ENCODE data around the gene MAEL. TPM values are rescaled to one million over a fixed set of nuclear protein-coding genes. Genes with fewer than 3 reads are reported as not detected.

MAEL gene
- not detected in 2 replicates for total RNA-seq (ENCODE audit: low replicate concordance)

DNA sequence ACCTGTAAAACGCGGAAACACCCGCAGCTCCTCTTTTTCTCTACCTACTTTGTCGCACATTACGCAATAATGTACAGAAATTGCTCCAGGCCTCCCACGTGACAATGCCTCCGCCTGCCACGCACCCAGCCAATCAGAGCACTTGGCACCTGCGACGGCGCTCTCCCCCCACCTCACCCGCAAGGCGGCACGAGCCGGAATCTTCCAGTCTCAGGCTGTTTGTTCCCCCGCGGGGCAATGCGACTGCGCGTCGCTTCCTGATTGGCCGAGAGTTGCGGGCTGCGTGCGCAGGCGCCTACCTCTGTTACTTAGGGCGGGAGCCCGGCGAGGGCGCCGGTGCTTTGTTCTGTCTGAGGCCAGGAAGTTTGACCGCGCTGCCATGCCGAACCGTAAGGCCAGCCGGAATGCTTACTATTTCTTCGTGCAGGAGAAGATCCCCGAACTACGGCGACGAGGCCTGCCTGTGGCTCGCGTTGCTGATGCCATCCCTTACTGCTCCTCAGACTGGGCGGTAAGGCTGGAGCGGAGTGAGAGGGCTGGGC lies at the start of gene MAEL:
Gene MAEL (plus strand): TSS at position 307 of the 542 bp plus-strand sequence. CDS start 73 bp downstream, at position 380.
- no peak within 1 kb of the TSS for H3K4me3 ChIP-seq (ENCODE audit: low read depth, low read length)
- TF ChIP-seq, protein P1, sequence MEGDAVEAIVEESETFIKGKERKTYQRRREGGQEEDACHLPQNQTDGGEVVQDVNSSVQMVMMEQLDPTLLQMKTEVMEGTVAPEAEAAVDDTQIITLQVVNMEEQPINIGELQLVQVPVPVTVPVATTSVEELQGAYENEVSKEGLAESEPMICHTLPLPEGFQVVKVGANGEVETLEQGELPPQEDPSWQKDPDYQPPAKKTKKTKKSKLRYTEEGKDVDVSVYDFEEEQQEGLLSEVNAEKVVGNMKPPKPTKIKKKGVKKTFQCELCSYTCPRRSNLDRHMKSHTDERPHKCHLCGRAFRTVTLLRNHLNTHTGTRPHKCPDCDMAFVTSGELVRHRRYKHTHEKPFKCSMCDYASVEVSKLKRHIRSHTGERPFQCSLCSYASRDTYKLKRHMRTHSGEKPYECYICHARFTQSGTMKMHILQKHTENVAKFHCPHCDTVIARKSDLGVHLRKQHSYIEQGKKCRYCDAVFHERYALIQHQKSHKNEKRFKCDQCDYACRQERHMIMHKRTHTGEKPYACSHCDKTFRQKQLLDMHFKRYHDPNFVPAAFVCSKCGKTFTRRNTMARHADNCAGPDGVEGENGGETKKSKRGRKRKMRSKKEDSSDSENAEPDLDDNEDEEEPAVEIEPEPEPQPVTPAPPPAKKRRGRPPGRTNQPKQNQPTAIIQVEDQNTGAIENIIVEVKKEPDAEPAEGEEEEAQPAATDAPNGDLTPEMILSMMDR (IDR thresholded peaks at IDR 0.05; ENCODE audit: insufficient read depth, low read length), result no peak
- DNase-seq (ENCODE audit: low read depth), result no peak

DNA sequence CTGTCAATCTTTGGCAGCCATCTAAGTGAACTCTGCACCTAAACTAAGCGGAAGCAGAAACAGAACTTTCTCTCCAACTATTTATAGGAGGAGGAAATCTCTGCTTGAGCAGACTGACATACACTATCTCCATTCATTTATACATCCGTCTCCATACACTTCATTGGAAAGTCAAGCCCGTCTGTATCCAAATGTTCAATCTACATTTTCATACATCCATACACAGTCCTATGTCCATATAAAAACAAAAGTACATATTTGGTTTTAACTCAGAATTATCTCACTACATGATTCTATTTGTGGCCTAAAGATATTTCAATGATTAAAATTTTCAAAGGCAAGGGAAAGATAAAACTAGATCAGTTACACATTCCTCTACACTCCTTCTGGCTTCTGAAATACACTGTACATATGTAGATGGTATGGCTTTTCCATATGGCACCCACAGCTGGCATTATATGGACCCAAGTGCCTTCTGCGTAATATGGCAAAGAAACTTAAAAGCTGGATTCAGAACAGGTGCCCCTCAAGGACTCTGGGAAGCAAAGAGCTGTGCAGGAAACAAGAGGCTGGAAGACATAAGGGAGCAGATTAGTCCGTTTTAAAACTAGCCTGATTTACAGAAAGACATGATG lies 49.2 kb upstream of the MAEL start:
- DNase-seq (ENCODE audit: low read depth), result no peak
- no peak overlapping the region for H3K4me3 ChIP-seq (ENCODE audit: low read depth, low read length)
- TF ChIP-seq, protein P1 (IDR thresholded peaks at IDR 0.05; ENCODE audit: insufficient read depth, low read length), result no peak

DNA sequence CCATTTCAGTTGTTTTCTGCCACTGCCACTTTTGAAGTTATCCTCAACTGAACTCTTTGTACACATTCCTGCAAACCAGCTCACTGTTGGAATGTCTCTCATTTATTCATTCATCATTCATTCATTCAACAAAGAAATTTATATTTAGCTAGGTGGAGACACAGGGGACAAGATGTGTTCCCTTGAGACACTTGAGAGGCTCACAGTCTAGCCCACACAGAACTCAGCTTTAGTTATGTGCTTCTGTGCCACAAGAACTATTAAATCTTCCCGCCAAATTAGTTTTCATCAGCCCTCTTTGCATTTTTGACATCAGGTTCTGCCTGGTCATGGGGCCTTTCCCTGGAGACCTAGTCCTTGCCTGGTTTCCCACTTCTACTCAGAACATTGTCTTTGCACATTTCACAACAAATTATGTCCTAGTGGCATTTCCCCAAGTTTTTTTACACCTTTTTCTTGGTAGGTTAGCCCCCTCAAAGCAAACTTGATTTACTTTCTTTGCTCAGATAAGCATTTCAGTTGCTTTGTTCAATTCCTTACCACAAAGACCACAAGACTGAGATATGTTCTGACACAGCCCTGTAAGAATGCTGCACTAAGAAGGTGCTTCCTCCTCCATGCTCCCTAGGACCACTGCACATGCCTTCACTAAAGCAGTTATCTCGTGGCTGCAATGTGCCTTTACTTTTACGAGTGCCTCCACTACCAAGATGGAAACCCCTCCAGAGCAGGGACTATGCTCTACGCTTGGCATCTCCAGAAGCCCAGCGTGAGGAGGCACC lies 44.7 kb upstream of the MAEL start:
- TF ChIP-seq, protein P1 (IDR thresholded peaks at IDR 0.05; ENCODE audit: insufficient read depth, low read length), result no peak
- peak; percentile 87 for DNase-seq (ENCODE audit: low read depth)
- H3K4me3 ChIP-seq (ENCODE audit: low read depth, low read length), result no peak overlapping the region

DNA sequence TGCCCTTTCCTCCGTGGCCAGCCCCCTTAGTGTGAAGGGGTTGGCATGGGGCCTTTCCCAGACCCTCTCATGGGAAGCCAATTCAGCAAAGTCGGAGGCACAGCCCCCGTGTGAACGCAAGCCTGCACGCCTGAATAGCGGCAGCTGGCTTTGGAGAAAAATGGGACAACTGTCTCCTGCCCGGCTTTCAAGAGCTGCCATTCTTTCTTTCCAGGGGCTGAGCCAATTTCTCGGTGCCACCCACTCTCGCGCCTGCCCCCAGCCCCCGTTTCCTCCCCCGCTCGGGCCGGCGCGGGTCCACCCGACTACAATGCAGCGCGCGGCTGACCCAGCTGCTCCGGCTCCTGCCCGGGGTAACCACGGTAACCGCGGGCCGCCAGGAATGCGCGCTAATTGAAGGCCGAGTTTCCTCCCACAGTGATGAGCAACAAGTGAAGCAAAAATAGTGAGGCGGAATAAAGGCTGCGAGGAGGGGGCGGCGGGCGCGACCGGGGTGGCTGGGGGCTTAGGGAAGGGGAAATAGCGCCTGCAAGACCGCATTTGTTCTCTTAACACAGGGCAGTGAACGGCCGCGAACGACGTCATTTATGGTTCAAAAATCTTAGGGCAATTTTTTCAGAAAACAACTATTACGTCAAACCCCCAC lies 41.6 kb upstream of the MAEL start:
- H3K4me3 ChIP-seq (ENCODE audit: low read depth, low read length), result peak overlapping the region; percentile 23
- DNase-seq (ENCODE audit: low read depth), result peak; percentile 35
- TF ChIP-seq, protein P1 (IDR thresholded peaks at IDR 0.05; ENCODE audit: insufficient read depth, low read length), result no peak

DNA sequence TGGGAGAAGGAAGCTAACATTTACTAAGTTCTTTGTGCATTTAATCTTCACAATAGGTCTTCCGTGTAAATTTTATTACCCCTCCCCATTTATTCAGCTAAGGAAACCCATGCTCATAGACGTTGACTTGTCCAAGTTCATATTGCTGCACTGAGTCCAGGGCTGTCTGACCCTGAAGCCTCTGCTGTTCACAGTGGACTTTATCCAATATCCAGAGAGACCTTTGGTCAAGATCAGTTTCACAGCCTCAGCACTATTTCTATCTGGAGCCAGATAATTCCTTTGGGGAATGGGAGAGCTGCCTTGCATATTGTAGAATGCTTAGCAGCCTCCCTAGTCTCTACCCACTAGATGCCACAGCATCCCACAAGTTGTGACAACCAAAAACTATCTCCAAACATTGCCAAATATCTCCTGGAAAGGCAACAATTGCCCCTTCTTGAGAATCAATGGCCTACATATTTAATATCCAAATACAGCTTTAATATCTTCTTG lies 40.2 kb upstream of the MAEL start:
- TF ChIP-seq, protein P1 (IDR thresholded peaks at IDR 0.05; ENCODE audit: insufficient read depth, low read length), result no peak
- no peak for DNase-seq (ENCODE audit: low read depth)
- no peak overlapping the region for H3K4me3 ChIP-seq (ENCODE audit: low read depth, low read length)

DNA sequence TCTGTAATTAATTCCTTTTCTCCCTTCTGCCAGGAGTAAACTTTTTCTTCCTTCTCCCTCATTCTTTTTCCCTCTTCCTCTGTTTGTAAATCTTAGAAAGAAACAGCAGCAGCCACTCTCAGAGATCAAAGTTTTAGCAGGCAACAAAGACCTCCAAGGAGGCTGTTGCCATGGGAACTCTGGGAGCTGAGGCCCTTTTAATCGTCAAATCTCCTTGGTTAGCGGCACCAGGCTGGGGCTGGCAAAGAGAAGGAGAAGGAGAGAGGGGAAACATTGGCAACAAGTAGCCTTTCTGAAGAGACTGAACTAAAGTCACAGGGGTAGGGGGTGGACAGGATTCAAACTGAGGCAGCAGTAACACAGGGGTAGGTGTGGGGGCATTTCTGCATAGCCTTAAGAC lies 38.9 kb upstream of the MAEL start:
- TF ChIP-seq, protein P1 (IDR thresholded peaks at IDR 0.05; ENCODE audit: insufficient read depth, low read length), result no peak

More for the DNA sequence above, 38.9 kb upstream of the MAEL start:
- no peak overlapping the region for H3K4me3 ChIP-seq (ENCODE audit: low read depth, low read length)
- DNase-seq (ENCODE audit: low read depth), result no peak
